ENCODE measurements around the gene FAM50A.
"Not testable (repeated sequence)": the region's sequence is repeated elsewhere in the genome, so short reads cannot be mapped to it uniquely, and the experiment has no call there.

Gene FAM50A

GRCh38 chrX:154443992-154444754 is at the start of gene FAM50A:
TSS of gene FAM50A (plus strand) at chrX:154444141. CDS start at chrX:154444236, 95 bp downstream.
- DNase-seq (ENCODE audit: low read depth), result no peak
- in situ Hi-C loops (cut with HindIII; ENCODE audit: low sequenced_read_pairs), result no loop called here
- peak within 1 kb of the TSS; percentile 54 for H3K4me3 ChIP-seq (ENCODE audit: low read depth, low read length)
- TF ChIP-seq CTCF (IDR thresholded peaks at IDR 0.05; ENCODE audit: low read depth, low read length, missing control alignments), result no peak

GRCh38 chrX:154396363-154396762 is 47.6 kb upstream of the FAM50A start:
- H3K4me3 ChIP-seq (ENCODE audit: low read depth, low read length); DNase-seq (ENCODE audit: low read depth); in situ Hi-C loops (cut with HindIII; ENCODE audit: low sequenced_read_pairs): not testable (repeated sequence)

GRCh38 chrX:154396973-154397887 is 46.7 kb upstream of the FAM50A start:
- H3K4me3 ChIP-seq (ENCODE audit: low read depth, low read length), result peak overlapping the region; percentile 88
- no peak for DNase-seq (ENCODE audit: low read depth)
- TF ChIP-seq CTCF (IDR thresholded peaks at IDR 0.05; ENCODE audit: low read depth, low read length, missing control alignments), result no peak
- in situ Hi-C loops (cut with HindIII; ENCODE audit: low sequenced_read_pairs), result no loop called here

GRCh38 chrX:154397888-154398667 is 45.9 kb upstream of the FAM50A start, which contains the start of gene RPL10:
TSS of gene RPL10 (plus strand) at chrX:154398377. CDS start at chrX:154398520, 143 bp downstream.
- H3K4me3 ChIP-seq (ENCODE audit: low read depth, low read length), result peak within 1 kb of the TSS; percentile 88
- peak; percentile 91 for DNase-seq (ENCODE audit: low read depth)
- in situ Hi-C loops (cut with HindIII; ENCODE audit: low sequenced_read_pairs), result no loop called here
- TF ChIP-seq CTCF (IDR thresholded peaks at IDR 0.05; ENCODE audit: low read depth, low read length, missing control alignments), result no peak

GRCh38 chrX:154398668-154399526 is 45.0 kb upstream of the FAM50A start:
- DNase-seq (ENCODE audit: low read depth), result peak; percentile 69
- in situ Hi-C loops (cut with HindIII; ENCODE audit: low sequenced_read_pairs), result no loop called here
- peak overlapping the region; percentile 88 for H3K4me3 ChIP-seq (ENCODE audit: low read depth, low read length)
- TF ChIP-seq CTCF (IDR thresholded peaks at IDR 0.05; ENCODE audit: low read depth, low read length, missing control alignments), result peak; percentile 74

Measured in astrocyte of the cerebellum (primary cell).